Islet of Langerhans (tissue), 1 donor: ENCODE data around the gene GORASP2.

Experiments used
- FAIRE-seq: peaks from one replicate; lab custom pipeline; 2011; peaks lifted over from hg19 to GRCh38; lab: Jason Lieb, UNC

Gene GORASP2

DNA sequence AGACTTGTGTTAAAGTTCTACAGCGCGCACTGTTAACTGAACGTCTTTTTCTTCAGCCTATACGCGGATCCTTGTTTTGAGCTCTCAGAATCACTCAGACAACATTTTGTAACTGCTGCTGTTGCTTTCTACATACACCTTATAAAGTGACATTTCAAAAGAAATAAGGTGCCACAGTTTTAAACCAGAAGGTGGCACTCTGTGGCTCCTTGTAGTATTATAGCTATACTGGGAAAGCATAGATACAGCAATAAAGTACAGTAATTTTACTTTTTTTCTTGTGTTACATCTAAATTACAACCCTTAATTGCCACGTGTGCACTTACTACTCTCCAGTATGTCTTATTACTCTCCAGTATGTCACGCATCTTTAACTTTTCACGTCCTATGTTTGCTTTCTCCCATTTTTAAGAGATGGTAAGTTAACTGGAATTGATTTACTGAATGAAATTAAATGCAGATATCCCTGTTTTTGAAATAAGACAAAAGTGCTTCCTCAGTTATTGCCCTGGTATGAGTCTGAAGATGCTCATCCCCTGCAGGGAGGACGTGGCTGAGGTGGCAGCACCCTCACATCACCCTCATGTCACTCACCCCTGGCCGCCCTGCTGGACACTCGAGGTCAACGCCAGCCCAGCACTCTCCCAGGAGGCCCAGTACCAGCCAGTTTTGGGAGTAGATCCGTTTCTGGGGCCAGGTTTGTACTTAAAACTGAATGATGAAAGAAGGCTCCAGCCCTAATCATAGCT is 37.8 kb downstream of the GORASP2 start:
- no peak for FAIRE-seq

- FAIRE-seq, result no peak
Observed at GRCh38 chr2:170967553-170967952, 38.5 kb downstream of the GORASP2 start.

DNA sequence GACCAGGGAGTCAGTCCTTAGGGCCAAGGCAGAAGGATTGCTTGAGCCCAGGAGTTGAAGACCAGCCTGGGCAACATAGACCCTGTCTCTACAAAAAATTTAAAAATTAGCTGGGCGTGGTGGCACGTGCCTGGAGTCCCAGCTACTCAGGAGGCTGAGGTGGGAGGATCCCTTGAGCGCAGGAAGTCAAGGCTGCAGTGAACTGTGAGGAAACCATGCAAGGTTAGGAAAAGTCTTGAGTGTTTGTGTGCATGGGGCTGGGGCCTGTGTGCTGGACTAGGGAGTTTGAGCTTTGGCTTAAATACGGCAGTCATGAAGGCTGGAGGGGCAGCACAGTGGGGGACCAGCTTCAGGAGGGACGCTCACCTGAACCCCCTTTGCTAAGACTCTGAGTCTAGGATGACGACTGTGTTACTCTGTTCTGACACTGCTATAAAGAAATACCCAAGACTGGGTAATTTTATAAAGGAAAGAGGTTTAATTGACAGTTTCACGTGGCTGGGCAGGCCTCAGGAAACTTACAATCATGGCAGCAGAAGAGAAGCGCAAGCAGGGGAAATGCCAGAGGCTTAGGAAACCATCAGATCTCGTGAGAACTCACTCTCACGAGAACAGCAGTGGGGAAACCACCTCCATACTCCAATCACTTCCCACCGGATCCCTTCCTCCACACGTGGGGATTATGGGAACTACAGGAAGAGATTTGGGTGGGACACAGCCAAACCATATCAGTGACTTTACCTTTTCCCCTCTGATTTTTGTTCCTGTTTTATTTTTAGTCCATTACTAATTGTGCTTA is 39.4 kb downstream of the GORASP2 start:
- no peak for FAIRE-seq

DNA sequence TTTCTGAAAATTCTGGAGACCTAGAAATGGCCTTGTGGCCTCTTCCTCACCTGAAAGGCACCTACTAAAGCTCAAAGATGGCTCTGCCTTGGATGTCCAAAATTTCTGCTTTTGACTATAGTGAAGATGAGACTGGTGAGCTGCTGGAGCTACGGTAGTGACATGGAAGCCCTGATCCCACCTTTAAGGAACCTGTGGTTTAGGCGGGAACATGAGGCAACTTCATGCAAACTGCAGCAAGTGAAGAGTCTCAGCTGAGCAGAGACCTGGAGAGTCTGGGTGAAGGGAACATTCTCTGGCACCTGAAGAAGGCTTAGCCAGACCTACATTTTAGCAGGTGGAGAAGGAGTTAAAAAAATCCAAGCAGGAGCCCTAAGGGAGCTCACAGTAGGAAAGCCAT is 40.0 kb downstream of the GORASP2 start:
- no peak for FAIRE-seq

GRCh38 chr2:170969872-170970496 is 40.9 kb downstream of the GORASP2 start:
- no peak for FAIRE-seq

DNA sequence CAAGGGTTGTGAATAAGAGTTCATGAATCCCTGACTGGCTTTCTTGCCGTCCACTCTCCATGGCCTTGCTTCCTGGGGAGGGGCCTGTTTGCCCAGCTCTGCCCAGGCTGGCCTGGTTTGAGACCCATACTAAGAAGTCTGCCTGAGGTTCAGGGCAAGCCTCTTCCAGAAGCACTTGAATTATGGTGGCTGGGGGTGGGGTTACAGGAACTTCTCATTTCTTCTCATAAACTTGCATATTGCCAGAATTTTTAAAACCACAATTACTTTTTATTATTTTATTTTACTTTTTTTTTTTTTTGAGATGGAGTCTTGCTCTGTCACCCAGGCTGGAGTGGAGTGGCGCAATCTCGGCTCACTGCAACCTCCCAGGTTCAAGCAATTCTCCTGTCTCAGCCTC is 42.0 kb downstream of the GORASP2 start:
- no peak for FAIRE-seq

DNA sequence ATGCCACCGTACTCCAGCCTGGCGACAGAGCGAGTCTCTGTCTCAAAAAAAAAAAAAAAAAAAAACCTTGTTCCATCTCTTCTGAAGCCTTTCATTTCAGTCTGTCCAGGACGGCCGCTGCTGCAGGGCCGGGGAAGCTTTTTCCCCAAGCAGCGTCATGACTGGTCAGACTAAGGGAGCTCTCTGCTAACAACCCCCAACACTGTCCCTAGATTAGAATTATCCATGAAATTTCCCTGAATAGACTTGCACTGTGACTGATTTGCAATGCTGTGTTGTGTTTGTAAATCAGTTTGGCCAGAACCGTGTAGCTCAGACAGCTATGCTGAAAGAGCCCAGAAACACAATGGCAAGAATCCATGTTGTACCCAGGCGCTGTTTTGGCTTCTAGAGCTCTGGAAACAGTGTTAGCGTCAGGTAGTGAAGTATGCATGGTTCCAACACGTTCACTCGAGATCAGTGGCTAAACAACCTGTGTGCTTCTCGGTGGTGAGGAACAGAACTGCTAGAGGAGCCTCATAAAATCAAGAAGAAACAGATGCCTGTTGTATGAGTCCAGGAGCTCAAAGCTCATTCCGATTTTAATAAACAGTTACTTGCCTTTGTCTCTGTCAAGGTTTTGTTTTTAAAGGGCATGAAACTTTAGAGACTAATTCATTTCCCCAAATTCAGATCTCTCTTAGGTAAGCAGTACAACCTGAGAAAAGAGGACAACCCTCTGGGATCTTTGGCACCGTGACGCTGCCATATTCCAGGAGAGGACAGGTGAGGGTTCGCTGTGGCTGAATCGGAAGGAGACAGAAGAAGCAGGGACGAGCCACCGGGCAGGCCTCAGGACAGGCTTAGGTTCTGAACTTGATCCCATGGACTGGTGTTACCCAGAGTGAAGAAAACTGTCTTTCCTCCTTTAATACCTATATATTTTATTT is 43.5 kb downstream of the GORASP2 start:
- no peak for FAIRE-seq

DNA sequence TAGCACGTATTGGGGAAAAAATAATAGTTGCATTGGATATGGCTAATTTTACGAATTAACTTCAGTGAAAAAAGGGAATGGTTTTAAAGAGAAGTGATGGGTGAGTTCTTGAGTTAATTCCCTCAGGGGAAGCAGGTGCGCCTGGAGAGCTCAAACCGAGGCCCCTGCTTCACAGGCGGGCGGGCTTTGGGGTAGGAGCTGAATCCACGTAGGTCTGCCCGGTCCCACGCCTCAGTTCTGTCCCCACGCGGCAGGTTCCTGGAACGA is 44.1 kb downstream of the GORASP2 start:
- no peak for FAIRE-seq

GRCh38 chr2:170973492-170974303 is 44.6 kb downstream of the GORASP2 start:
- FAIRE-seq, result no peak

DNA sequence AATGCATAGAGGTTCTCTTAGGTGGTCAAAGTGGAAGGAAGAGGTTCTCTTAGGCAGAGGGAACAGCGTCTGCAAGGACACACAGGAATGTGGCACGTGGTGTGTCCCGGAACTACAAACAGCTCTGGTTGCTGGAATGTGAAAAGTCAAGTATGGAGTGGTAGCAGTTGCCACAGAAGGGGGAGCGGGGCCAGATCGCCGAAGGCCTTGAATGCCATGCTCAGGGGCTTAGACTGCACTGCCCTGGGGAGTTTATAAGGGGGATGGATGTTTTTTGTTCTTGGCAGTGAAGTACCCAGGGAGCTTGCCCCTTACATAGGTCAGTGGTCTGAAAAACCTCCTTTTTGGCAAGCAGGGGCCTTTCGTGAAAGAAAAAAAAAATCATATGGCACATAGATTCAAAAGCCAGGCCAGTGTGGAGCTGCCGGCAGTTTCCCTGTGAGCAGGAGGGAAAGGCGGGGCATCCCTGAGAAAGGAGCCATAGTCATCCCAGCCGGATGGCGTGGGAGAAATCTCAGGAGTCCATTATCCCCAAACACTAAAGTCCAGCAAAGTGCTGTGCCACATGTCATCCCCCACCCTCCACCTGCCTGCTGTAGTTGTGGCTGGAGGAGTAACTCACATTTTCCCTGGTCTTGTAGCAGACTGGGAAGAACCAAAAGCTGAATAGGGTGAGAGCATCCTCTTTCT is 45.4 kb downstream of the GORASP2 start:
- no peak for FAIRE-seq

DNA sequence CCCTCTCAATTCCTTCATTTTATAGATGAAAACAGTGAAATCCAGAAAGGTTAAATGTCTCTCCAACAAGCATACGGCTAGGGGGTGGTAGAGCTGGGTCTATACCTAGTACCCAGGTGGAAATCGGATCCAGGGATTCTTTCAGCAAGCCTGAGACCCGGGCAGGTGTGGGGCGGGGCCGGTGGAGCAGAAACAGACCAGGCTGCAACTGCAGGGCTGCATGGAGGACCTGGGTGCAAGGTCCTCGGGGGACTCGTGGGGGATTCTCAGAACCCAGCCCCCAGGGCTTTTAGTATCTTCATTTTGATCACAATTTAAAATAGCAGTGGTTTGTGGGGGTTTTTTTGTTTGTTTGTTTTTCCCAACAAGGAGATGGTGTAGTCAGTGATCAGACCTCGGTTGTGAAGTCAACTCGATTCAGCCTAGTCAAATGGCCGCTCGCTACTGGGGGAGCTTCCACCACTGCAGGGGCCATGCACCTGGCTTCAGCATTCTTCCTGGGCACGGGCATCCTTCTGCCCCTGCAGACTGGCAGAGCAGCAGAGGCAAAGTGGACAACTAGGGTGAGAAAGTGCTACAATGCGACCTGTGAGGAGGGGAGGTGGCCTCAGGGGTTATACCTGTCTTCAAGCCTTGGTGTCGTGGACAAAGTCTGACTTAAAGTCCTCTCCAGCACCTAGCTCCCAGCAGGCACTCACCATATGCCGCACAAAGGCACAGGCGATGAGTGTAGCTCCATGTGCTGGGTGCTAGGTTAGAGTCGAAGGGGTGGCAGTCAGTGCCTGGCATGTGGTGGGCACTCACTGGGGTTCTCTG is 46.3 kb downstream of the GORASP2 start:
- no peak for FAIRE-seq

GRCh38 chr2:170975943-170976270 is 46.9 kb downstream of the GORASP2 start:
- FAIRE-seq, result no peak

DNA sequence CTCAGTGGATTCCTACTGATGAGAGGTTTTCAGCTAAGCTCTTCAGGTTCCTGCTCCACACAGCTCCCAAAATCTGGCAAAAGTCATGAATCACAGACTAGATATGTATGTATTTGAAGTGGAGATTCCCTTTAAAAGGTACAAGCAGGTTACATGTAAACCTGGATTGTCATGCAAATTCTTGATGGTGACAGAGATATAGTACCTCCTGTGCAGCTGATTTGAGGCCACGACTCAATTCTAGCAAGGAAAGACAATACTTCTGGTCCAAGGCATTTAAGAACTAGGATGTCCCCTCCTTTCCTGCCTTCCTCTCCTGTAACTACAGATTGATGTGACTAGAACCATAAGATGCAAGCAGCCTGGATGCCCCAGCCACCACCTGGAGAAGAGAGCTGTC is 55.0 kb downstream of the GORASP2 start:
- no peak for FAIRE-seq

GRCh38 chr2:170985407-170985806 is 56.4 kb downstream of the GORASP2 start:
- no peak for FAIRE-seq

- FAIRE-seq, result no peak
Observed at GRCh38 chr2:170986566-170987258, 57.7 kb downstream of the GORASP2 start.

DNA sequence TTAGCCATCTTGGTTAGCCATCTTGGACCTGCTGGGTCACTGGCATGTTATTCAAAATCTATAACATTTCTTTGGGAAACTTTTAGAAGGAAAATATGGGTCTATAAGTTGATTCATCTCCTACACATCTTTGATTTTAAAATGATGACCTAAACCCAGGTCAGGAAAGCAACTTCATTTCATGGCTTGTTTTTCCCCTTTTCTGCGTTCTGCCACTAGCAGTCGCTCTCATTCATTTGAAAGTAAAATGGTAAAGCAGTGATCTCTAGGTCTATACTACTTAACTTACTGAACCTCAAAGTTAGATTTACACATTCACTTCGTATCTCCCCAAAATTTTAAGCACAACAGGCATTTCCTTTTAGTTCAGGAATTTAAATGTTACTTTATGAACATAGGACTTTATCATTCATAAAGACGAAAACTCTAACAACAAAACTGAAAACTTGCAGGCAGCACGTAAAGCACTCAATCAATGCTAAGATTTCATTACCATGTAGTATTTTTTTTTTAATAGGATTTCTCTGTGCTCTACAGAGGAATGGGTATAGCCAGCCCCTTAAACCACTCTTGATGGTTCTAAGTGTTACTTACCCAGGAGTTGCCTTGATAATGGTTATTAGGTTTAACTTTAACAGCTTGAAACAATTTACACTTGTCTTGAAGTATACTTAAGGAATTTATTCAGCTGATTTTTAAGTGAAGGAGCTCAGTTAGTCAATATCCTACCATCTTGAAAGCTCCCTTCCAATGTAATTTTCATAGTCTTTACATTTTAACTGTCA is 62.5 kb downstream of the GORASP2 start:
- FAIRE-seq, result no peak

DNA sequence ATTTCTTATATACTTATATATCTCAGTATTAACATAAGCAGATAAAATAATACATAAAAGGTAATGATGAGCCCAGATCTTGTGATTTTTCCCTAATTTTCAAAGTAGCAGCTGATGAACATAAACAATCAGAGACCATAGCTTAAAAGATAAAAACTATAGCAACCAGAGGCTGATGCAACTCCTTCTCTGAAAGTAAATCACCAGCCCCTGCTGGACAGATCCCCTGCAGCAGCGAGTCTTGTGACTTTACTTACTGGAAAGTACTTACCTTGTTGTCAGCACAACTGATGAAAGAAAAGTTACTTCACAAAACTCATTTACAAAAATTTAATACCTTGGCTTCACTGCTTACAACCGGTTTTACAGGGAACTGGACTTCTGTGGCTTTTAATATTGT is 67.3 kb downstream of the GORASP2 start:
- no peak for FAIRE-seq

GRCh38 chr2:170997893-170998597 is 69.0 kb downstream of the GORASP2 start:
- FAIRE-seq, result no peak
